Measurements from ENCODE around the gene UTP4. TPM values are rescaled to one million over a fixed set of nuclear protein-coding genes. Genes with fewer than 3 reads are reported as not detected.
"Not testable (repeated sequence)": the region's sequence is repeated elsewhere in the genome, so short reads cannot be mapped to it uniquely, and the experiment has no call there.

Gene UTP4
- total RNA-seq, 1 donor from 2014 or later: 24.1 TPM

DNA sequence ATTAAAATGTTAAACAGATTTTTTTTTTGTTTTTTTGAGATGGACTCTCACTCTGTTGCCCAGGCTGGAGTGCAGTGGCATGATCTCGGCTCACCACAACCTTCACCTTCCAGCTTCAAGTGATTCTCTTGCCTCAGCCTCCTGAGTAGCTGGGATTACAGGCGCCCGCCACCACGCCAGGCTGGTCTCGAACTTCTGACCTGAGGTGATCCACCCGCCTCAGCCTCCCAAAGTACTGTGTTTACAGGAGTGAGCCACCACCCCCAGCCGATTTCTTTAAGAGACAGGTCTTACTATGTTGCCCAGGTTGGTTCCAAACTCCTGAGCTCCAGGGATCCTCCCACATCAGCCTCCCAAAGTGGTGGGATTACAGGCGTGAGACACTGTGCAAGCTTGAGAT lies 8.0 kb upstream of the UTP4 start:
- ATAC-seq (ENCODE audit: poor library complexity); DNase-seq: not testable (repeated sequence)

GRCh38 chr16:69124961-69125360 lies 7.5 kb upstream of the UTP4 start:
- ATAC-seq (ENCODE audit: poor library complexity); DNase-seq: not testable (repeated sequence)
- intact Hi-C loops (cut with DNase I): loop anchor here (5.0 to 10.0 kb wide), 2 partner anchors 223 to 600 kb away; no protein-coding TSS in a partner anchor

More for the DNA sequence above, 8.0 kb upstream of the UTP4 start:
- intact Hi-C loops (cut with DNase I): loop anchor here (5.0 to 10.0 kb wide), 2 partner anchors 222 to 600 kb away; no protein-coding TSS in a partner anchor

GRCh38 chr16:69126221-69126620 lies 6.2 kb upstream of the UTP4 start:
- no peak for ATAC-seq (ENCODE audit: poor library complexity)
- DNase-seq: no peak
- intact Hi-C loops (cut with DNase I): loop anchor here (10.0 kb wide), 1 partner anchor 601 kb away; no protein-coding TSS in a partner anchor

GRCh38 chr16:69126801-69127200 lies 5.6 kb upstream of the UTP4 start:
- not testable (repeated sequence) for DNase-seq; ATAC-seq (ENCODE audit: poor library complexity)
- intact Hi-C loops (cut with DNase I): loop anchor here (10.0 kb wide), 1 partner anchor 602 kb away; no protein-coding TSS in a partner anchor

DNA sequence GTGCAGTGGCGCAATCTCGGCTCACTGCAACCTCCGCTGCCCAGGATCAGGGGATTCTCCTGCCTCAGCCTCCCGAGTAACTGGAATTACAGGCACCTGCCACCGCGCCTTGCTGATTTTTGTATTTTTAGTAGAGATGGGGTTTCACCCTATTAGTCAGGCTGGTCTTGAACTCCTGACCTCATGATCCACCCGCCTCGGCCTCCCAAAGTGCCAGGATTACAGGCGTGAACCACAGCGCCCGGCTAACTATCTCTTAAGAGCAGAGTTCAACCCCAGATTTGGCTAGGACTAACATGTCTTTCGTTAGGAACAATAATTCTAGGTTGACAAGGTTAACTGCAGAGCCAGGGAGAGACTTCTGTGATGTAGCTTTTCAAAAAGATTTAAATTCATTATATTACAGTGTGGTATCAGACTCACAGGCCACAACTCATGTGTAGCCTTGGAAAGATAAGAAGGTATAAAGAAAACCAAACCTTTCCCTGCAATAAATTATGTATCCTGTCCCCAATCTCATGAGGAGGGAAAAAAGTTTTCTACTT lies 4.4 kb upstream of the UTP4 start:
- ATAC-seq (ENCODE audit: poor library complexity) (no peak), DNase-seq (no peak)
- intact Hi-C loops (cut with DNase I): loop anchor here (10.0 kb wide), 1 partner anchor 603 kb away; no protein-coding TSS in a partner anchor

GRCh38 chr16:69130461-69130860 lies 2.0 kb upstream of the UTP4 start:
- no peak for DNase-seq
- intact Hi-C loops (cut with DNase I): loop anchor here (10.0 kb wide), 1 partner anchor 64 kb away; no protein-coding TSS in a partner anchor
- no peak for ATAC-seq (ENCODE audit: poor library complexity)

DNA sequence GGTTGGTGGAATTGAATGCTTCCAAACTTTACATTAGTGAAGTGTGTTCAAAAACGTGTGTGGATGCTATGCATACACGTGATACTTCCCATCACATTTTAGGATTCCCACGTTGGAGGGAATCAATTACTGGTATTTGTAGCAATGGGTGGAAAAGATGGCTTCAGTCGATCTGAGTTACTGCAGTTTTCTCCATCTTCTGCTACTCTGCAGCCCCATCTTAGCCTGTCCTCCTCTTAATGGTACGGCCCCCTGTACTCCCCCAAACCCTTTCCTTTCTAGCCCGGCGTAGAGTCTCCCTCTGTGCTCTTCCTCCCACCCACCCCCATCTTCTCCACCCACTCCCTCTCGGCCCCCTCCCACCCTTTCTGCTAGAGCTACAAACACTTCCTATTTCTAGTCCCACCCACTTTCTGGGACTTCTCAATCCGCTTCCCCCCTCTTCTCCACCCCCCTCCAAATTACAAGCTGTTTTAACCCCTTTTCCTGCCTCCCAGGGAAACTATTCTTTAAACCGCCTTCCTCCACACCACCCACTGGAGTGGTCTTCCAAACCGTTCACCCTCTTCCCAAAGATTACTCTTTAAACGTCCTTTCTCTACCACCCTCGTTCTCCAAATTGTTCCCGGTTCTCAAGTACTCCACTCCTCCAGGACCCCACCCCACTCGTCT lies 1.1 kb upstream of the UTP4 start:
- no peak for ATAC-seq (ENCODE audit: poor library complexity)
- intact Hi-C loops (cut with DNase I): loop anchor here (10.0 kb wide), 1 partner anchor 63 kb away; no protein-coding TSS in a partner anchor
- DNase-seq: no peak

DNA sequence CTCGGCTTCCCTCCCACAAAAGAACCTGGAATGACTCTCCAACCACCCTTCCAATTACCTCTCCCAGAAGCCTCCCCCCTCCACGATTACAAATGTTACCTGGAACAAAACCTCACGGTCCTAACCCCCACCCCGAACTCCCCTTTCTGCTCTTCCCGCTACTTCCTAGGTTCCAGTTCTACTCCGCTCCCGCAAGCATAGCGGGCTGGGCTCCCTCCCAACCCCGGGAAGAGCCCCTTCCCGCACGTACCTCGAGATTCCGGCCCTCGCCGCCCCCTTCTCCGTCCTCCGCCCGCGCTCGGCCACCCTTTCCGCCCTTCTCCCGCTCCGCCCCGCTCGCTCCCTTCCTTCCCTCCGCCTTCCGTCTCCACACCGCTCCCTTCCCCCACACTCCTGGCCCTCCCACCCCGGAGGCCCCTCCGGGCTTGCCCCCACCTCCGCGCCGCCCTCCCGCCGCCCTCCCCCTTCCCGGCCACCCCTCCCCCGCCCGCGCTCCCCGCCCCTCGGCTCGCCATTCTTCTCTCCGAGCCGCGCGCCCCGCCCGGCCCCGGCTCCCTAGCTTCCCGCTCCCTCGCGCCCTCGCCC lies 518 bp upstream of the UTP4 start:
- ATAC-seq (ENCODE audit: poor library complexity) (peak; percentile 65), DNase-seq (peak; percentile 86)
- intact Hi-C loops (cut with DNase I): loop anchor here (10.0 kb wide), 1 partner anchor 63 kb away; no protein-coding TSS in a partner anchor

DNA sequence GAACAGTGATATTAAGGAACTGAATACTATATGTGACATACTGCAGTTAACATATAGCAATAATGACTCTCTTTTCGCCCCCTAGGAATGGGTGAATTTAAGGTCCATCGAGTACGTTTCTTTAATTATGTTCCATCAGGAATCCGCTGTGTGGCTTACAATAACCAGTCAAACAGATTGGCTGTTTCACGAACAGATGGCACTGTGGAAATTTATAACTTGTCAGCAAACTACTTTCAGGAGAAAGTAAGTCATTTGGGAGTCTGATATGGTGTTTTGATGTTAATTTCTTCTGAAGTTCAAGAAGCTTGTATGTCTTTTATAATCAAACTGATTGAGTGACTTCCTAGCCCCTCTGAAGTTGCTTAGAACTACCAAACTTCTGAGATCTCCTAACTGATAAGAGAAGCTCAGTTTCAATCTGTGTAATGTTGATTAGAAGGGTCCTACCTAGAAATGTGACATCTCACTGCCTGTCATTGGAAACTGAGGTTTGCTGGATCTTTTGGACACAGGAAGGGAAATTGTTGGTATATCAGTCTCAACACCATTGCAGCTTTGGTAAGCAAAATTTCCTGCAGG lies 1.0 kb downstream of the UTP4 start:
- no peak for DNase-seq
- ATAC-seq (ENCODE audit: poor library complexity): no peak
- intact Hi-C loops (cut with DNase I): loop anchor here (10.0 kb wide), 1 partner anchor 61 kb away; no protein-coding TSS in a partner anchor

DNA sequence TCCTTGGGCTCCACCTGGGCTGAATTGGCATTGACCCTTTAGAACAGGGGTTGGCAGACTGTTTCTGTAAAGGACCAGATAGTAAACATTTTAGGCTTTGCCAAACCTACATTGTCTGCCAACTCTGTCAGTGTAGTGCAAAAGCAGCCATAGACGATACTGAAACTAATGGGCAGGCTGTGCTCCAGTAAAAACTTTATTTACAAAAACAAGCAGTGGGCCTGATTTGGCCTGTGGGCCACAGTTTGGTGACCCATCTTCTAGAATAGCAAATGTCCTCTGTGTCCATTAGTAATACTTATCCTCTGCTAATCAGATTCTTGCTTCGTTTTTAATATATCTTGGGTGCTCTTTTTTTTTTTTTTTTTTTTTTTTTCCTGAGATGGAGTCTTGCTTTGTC lies 6.2 kb downstream of the UTP4 start:
- DNase-seq (no peak), ATAC-seq (ENCODE audit: poor library complexity) (no peak)
- intact Hi-C loops (cut with DNase I): loop anchor here (10.0 kb wide), 1 partner anchor 56 kb away; no protein-coding TSS in a partner anchor

DNA sequence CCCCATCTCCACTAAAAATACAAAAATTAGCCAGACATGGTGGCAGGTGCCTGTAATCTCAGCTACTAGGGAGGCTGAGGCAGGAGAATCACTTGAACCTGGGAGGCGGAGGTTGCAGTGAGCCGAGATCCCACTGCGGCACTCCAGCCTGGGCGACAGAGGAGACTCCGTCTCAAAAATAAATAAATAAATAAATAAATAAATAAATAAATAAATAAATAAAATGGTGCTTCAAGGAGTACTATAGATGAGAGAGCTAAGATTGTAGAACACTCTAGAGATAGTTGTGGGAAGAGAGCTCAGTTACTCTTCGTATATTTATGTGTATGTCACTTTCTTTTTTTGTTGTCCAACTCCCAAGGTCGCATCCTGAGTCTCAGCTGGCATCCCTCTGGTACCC lies 7.0 kb downstream of the UTP4 start:
- ATAC-seq (ENCODE audit: poor library complexity): not testable (repeated sequence)
- intact Hi-C loops (cut with DNase I): loop anchor here (10.0 kb wide), 1 partner anchor 55 kb away; no protein-coding TSS in a partner anchor

GRCh38 chr16:69141014-69141413 lies 8.6 kb downstream of the UTP4 start:
- ATAC-seq (ENCODE audit: poor library complexity) (no peak), DNase-seq (no peak)
- intact Hi-C loops (cut with DNase I): no loop called here

More for the DNA sequence above, 7.0 kb downstream of the UTP4 start:
- DNase-seq: not testable (repeated sequence)

GRCh38 chr16:69141936-69142335 lies 9.5 kb downstream of the UTP4 start:
- DNase-seq (no peak), ATAC-seq (ENCODE audit: poor library complexity) (no peak)
- intact Hi-C loops (cut with DNase I): no loop called here

DNA sequence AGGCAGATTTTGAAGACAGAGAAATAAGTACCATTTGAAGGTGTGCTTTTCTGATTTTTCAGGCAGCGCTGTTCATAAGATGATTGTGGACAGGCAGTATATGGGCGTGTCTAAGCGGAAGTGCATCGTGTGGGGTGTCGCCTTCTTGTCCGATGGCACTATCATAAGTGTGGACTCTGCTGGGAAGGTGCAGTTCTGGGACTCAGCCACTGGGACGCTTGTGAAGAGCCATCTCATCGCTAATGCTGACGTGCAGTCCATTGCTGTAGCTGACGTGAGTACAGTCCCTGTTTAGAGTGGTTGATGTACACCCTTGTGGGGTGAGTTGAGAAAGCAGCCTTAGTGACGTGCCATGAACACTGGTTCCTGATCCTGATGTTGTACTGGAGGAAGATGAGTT lies 10.7 kb downstream of the UTP4 start:
- intact Hi-C loops (cut with DNase I): no loop called here
- ATAC-seq (ENCODE audit: poor library complexity) (no peak), DNase-seq (no peak)

GRCh38 chr16:69145658-69146057 lies 13.2 kb downstream of the UTP4 start:
- intact Hi-C loops (cut with DNase I): no loop called here
- ATAC-seq (ENCODE audit: poor library complexity) (no peak), DNase-seq (no peak)

DNA sequence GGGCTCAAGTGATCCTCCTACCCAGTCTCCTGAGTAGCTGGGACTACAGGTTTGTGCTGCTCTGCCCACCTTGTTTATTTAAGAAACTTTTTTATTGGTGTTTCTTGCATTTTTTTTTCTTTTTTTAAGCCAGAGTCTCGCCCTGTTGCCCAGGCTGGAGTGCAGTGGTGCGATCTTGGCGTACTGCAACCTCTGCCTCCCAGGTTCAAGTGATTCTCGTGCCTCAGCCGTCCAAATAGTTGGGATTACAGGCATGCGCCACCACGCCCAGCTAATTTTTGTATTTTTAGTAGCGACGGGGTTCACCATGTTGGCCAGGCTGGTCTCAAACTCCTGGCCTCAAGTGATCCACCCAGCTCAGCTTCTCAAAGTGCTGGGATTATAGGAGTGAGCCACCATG lies 17.2 kb downstream of the UTP4 start:
- intact Hi-C loops (cut with DNase I): loop anchor here (2.0 kb wide), 1 partner anchor 139 kb away; no protein-coding TSS in a partner anchor
- not testable (repeated sequence) for DNase-seq; ATAC-seq (ENCODE audit: poor library complexity)

GRCh38 chr16:69150146-69150865 lies 17.9 kb downstream of the UTP4 start:
- DNase-seq (no peak), ATAC-seq (ENCODE audit: poor library complexity) (peak; percentile 89)
- intact Hi-C loops (cut with DNase I): loop anchor here (2.0 kb wide), 1 partner anchor 138 kb away; no protein-coding TSS in a partner anchor

- no peak for ATAC-seq (ENCODE audit: poor library complexity)
- intact Hi-C loops (cut with DNase I): no loop called here
- no peak for DNase-seq
Measured at GRCh38 chr16:69157196-69157595, 24.7 kb downstream of the UTP4 start.

Measured in Right ventricle myocardium superior (tissue), 1 donor.